Panc1 (cell line): ENCODE data around the gene ZP2. TPM values are rescaled to one million over a fixed set of nuclear protein-coding genes. Genes with fewer than 3 reads are reported as not detected.

ENCODE experiments used
- ATAC-seq: fragments of 200-7000 bp; cut with Tn5 transposase; 2 replicates; pipeline ENCODE4 v1.9.1; 2020; ENCODE audit warnings: mild to moderate bottlenecking, moderate library complexity
- BruUV-seq: library from RNA; stranded (reverse); fragments of 400-500 nt; replicated peaks from 2 replicates; lab custom pipeline; 2021; lab: Mats Ljungman, UMichigan
- CTCF ChIA-PET: fragments of 300-600 bp; sonication (Branson Sonifier 250); formaldehyde crosslinking; loops from one replicate; lab custom pipeline; 2022; ENCODE audit warnings: antibody characterized with exemption; lab: Charles Lee
- POLR2A ChIA-PET: fragments of 300-600 bp; sonication (Branson Sonifier 250); formaldehyde crosslinking; loops from one replicate; lab custom pipeline; 2022; ENCODE audit warnings: antibody characterized with exemption; lab: Charles Lee
- DNase-seq: peaks from one replicate; pipeline ENCODE4 v3.0.0-alpha.2; 2010; ENCODE audit warnings: low read depth, low spot score
- H3K27ac ChIP-seq: 2 replicates; pipeline ENCODE4 v1.5.1; 2011; ENCODE audit warnings: mild to moderate bottlenecking, low read length, inconsistent platforms
- H3K27me3 ChIP-seq: fragments of 200-500 bp; sonication (Bioruptor generic); 2 replicates; pipeline ENCODE4 v1.6.0; 2014; ENCODE audit warnings: low read length, inconsistent platforms; ENCODE audit not compliant: control insufficient read depth, insufficient read depth
- H3K36me3 ChIP-seq: fragments of 200-500 bp; sonication (Bioruptor generic); 2 replicates; pipeline ENCODE4 v1.5.1; 2014; ENCODE audit warnings: inconsistent platforms, mild to moderate bottlenecking, low read length, moderate library complexity; ENCODE audit not compliant: control insufficient read depth, insufficient read depth
- H3K4me1 ChIP-seq: 2 replicates; pipeline ENCODE4 v1.5.1; 2011; ENCODE audit warnings: inconsistent platforms, mild to moderate bottlenecking, low read length, moderate library complexity; ENCODE audit not compliant: control insufficient read depth, insufficient read depth
- H3K4me3 ChIP-seq, 2 experiments: 2 replicates each; pipeline ENCODE4 v1.5.1; 2011 to 2012; ENCODE audit warnings: low read depth in 2 of 2, low read length in 2 of 2, mild to moderate bottlenecking in 2 of 2, inconsistent platforms in 1 of 2, moderate library complexity in 1 of 2
- H3K9me3 ChIP-seq: fragments of 200-500 bp; sonication (Bioruptor generic); 2 replicates; pipeline ENCODE4 v1.5.1; 2014; ENCODE audit warnings: low read depth, mild to moderate bottlenecking, inconsistent platforms, low read length, moderate library complexity; ENCODE audit not compliant: control insufficient read depth, insufficient read depth
- POLR2AphosphoS5 ChIP-seq: IDR thresholded peaks from 2 replicates; pipeline ENCODE4 v1.6.1; 2012; ENCODE audit warnings: mild to moderate bottlenecking, low read depth, low read length, moderate library complexity
- SIN3A ChIP-seq: IDR thresholded peaks from 2 replicates; pipeline ENCODE4 v1.6.1; 2012; ENCODE audit warnings: low read depth, mild to moderate bottlenecking, low read length, moderate library complexity, borderline replicate concordance; ENCODE audit not compliant: insufficient read depth
- TCF7L2 ChIP-seq: IDR thresholded peaks from 2 replicates; pipeline ENCODE4 v1.6.1; 2011; ENCODE audit warnings: mild to moderate bottlenecking, low read depth, low read length, inconsistent platforms
- in situ Hi-C: cut with HindIII; loops from 2 replicates; pipeline ENCODE4 v1.10.0; 2016; ENCODE audit warnings: low sequenced_read_pairs, low pct_unique_long_range_greater_than_20kb
- intact Hi-C: fragments of 100-400 bp; cut with micrococcal nuclease; formaldehyde crosslinking; loops from one replicate; pipeline ENCODE4 v1.10.0; 2022; ENCODE audit not compliant: unreplicated experiment
- total RNA-seq: library from RNA; stranded (reverse); gene quantifications from one replicate; pipeline ENCODE4 v1.2.1, GENCODE V29; 2021; ENCODE audit not compliant: unreplicated experiment
- TF ChIP-seq, protein P1 (sequence below): fragments of 450-650 bp; IDR thresholded peaks from 2 replicates; pipeline ENCODE4 v1.5.1; 2017; ENCODE audit warnings: mild to moderate bottlenecking
- TF ChIP-seq, protein P2 (sequence below), 2 experiments: IDR thresholded peaks; 2 replicates each; pipeline ENCODE4 v1.6.1; 2011 to 2012; ENCODE audit warnings: low read depth in 2 of 2, control low read depth in 1 of 2, low read length in 1 of 2, mild to moderate bottlenecking in 1 of 2, moderate library complexity in 1 of 2; ENCODE audit not compliant: insufficient read depth in 1 of 2

Gene ZP2
- total RNA-seq, 1 experiment from 2014 or later: not detected

DNA sequence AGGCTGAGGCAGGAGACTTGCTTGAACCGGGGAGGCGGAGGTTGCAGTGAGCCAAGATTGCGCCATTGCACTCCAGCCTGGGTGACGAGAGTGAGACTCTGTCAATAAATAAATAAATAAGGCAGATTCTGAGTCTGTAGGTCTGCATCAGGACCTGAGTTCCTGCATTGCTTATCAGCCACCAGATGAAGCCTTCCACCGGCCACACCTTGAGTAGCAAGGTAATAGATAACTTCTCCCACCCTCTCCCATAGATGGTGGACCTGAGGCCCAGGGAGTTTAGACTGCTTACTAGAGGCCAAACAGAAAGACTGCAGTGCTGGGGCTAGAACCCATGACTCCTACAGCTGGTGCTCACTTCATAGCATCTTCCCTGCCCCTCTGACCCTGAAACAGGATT is 22.1 kb downstream of the ZP2 start:
- in situ Hi-C loops: loop anchor here (25.0 kb wide), 1 partner anchor 98 kb away; the partner anchor contains the start of gene CRYM
- TF ChIP-seq TCF7L2 (no peak), POLR2AphosphoS5 (no peak), SIN3A (no peak)
- TF ChIP-seq, protein P1, sequence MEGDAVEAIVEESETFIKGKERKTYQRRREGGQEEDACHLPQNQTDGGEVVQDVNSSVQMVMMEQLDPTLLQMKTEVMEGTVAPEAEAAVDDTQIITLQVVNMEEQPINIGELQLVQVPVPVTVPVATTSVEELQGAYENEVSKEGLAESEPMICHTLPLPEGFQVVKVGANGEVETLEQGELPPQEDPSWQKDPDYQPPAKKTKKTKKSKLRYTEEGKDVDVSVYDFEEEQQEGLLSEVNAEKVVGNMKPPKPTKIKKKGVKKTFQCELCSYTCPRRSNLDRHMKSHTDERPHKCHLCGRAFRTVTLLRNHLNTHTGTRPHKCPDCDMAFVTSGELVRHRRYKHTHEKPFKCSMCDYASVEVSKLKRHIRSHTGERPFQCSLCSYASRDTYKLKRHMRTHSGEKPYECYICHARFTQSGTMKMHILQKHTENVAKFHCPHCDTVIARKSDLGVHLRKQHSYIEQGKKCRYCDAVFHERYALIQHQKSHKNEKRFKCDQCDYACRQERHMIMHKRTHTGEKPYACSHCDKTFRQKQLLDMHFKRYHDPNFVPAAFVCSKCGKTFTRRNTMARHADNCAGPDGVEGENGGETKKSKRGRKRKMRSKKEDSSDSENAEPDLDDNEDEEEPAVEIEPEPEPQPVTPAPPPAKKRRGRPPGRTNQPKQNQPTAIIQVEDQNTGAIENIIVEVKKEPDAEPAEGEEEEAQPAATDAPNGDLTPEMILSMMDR: no peak
- TF ChIP-seq, protein P2, sequence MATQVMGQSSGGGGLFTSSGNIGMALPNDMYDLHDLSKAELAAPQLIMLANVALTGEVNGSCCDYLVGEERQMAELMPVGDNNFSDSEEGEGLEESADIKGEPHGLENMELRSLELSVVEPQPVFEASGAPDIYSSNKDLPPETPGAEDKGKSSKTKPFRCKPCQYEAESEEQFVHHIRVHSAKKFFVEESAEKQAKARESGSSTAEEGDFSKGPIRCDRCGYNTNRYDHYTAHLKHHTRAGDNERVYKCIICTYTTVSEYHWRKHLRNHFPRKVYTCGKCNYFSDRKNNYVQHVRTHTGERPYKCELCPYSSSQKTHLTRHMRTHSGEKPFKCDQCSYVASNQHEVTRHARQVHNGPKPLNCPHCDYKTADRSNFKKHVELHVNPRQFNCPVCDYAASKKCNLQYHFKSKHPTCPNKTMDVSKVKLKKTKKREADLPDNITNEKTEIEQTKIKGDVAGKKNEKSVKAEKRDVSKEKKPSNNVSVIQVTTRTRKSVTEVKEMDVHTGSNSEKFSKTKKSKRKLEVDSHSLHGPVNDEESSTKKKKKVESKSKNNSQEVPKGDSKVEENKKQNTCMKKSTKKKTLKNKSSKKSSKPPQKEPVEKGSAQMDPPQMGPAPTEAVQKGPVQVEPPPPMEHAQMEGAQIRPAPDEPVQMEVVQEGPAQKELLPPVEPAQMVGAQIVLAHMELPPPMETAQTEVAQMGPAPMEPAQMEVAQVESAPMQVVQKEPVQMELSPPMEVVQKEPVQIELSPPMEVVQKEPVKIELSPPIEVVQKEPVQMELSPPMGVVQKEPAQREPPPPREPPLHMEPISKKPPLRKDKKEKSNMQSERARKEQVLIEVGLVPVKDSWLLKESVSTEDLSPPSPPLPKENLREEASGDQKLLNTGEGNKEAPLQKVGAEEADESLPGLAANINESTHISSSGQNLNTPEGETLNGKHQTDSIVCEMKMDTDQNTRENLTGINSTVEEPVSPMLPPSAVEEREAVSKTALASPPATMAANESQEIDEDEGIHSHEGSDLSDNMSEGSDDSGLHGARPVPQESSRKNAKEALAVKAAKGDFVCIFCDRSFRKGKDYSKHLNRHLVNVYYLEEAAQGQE (IDR thresholded peaks at IDR 0.05; ENCODE audit: insufficient read depth in 1 of 2, low read depth in 2 of 2, low read length in 1 of 2): no peak
- intact Hi-C loops: no loop called here
- Histone ChIP-seq H3K4me1 (0 out of 2 replicates have a peak, but pooled peaks cover 4% of the 10 kb centered on the region), H3K9me3 (no peaks in the 10 kb centered on the region), H3K27ac (no peak overlapping the region), H3K36me3 (no peaks in the 10 kb centered on the region), H3K27me3 (0 out of 2 replicates have a peak, but pooled peaks cover under 1% of the 10 kb centered on the region), H3K4me3 (no peak overlapping the region)
- ATAC-seq (no peak), DNase-seq (no peak)
- ChIA-PET CTCF (interaction anchor here (0.7 to 1.3 kb wide), 5 partner anchors 57 to 113 kb away, joined by 3 to 22 read pairs (median 4); no protein-coding TSS in a partner anchor), POLR2A (no interaction called here)
- BruUV-seq: no TSS peak

DNA sequence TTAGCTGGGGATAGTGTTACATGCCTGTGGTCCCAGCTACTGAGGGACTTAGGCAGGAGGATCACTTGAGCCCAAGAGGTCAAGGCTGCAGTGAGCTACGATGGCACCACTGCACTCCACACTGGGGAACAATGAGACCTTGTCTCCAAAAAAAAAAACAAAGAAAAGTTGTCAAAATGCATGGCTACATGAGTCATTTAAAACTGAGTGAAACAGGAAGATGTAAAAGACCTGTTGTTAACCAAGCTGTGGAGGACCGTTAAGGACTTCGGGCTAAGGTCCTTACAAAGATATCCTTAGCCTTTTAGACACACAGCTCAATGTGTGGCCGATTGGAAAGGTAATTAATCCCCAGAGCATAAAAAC is 25.1 kb downstream of the ZP2 start:
- Histone ChIP-seq H3K27ac (no peak overlapping the region), H3K9me3 (no peaks in the 10 kb centered on the region), H3K27me3 (no peaks in the 10 kb centered on the region), H3K4me1 (0 out of 2 replicates have a peak, but pooled peaks cover 4% of the 10 kb centered on the region), H3K36me3 (no peaks in the 10 kb centered on the region), H3K4me3 (no peak overlapping the region)
- ATAC-seq: no peak
- BruUV-seq: no TSS peak
- ChIA-PET POLR2A (no interaction called here), CTCF (interaction anchor here (0.6 to 0.7 kb wide), 2 partner anchors 27 to 53 kb away, joined by 3 read pairs; no protein-coding TSS in a partner anchor)
- TF ChIP-seq, protein P1: no peak
- TF ChIP-seq POLR2AphosphoS5 (no peak), SIN3A (no peak), TCF7L2 (no peak)
- TF ChIP-seq, protein P2 (IDR thresholded peaks at IDR 0.05; ENCODE audit: insufficient read depth in 1 of 2, low read depth in 2 of 2, low read length in 1 of 2): no peak
- no peak for DNase-seq
- intact Hi-C loops (no loop called here), in situ Hi-C loops (loop anchor here (25.0 kb wide), 1 partner anchor 101 kb away; the partner anchor contains the start of gene CRYM)
